Measurements from ENCODE around the gene ARAF. TPM values are rescaled to one million over a fixed set of nuclear protein-coding genes. Genes with fewer than 3 reads are reported as not detected.

ARAF gene
- total RNA-seq, 1 donor from 2014 or later = 44.0 TPM

- Histone ChIP-seq H3K27me3 (ENCODE audit: insufficient read depth, low read length) (no peaks in the 10 kb centered on the region), H3K36me3 (ENCODE audit: insufficient read depth, low read length) (no peaks in the 10 kb centered on the region)
- no peaks in the 10 kb centered on the region for H3K36me3 Mint-ChIP-seq (ENCODE audit: low read depth, unreplicated experiment)
Observed at GRCh38 chrX:47529548-47529947, 31.5 kb upstream of the ARAF start.

GRCh38 chrX:47530049-47530448, 31.0 kb upstream of the ARAF start:
- Histone ChIP-seq H3K36me3 (ENCODE audit: insufficient read depth, low read length) (no peaks in the 10 kb centered on the region), H3K4me1 (ENCODE audit: insufficient read depth, low read length) (no peaks in the 10 kb centered on the region), H3K27me3 (ENCODE audit: insufficient read depth, low read length) (no peaks in the 10 kb centered on the region), H3K27ac (ENCODE audit: low read depth, low read length) (no peak overlapping the region), H3K4me2 (ENCODE audit: low read length) (no peak overlapping the region), H3K9me3 (ENCODE audit: insufficient read depth, low read depth, low read length) (no peaks in the 10 kb centered on the region), H4K20me1 (ENCODE audit: insufficient read depth, low read length) (no peaks in the 10 kb centered on the region), H3K4me3 (ENCODE audit: insufficient read depth, low read depth, low read length) (no peak overlapping the region), H3K79me2 (ENCODE audit: insufficient read depth, low read length) (no peaks in the 10 kb centered on the region), H3K9ac (ENCODE audit: low read length) (no peak overlapping the region), H2AFZ (ENCODE audit: low read depth, low read length) (no peak overlapping the region)
- Mint-ChIP-seq H3K4me3 (ENCODE audit: unreplicated experiment) (no peak overlapping the region), H3K36me3 (ENCODE audit: low read depth, unreplicated experiment) (no peaks in the 10 kb centered on the region), H3K27ac (ENCODE audit: unreplicated experiment) (no peak overlapping the region), H3K4me1 (ENCODE audit: low read depth, unreplicated experiment) (no peaks in the 10 kb centered on the region), H3K9me3 (ENCODE audit: unreplicated experiment) (no peaks in the 10 kb centered on the region), H3K27me3 (ENCODE audit: low read depth, unreplicated experiment) (no peaks in the 10 kb centered on the region)
- FAIRE-seq (no peak), DNase-seq (ENCODE audit: low read depth) (no peak)
- TF ChIP-seq EZH2 (IDR thresholded peaks at IDR 0.05; ENCODE audit: insufficient read depth, low read length) (no peak), CTCF (IDR thresholded peaks at IDR 0.05; ENCODE audit: insufficient read depth, low read depth, low read length) (no peak)

More at GRCh38 chrX:47529548-47529947, 31.5 kb upstream of the ARAF start:
- no peak overlapping the region for H3K9ac ChIP-seq (ENCODE audit: low read length)
- Mint-ChIP-seq H3K4me3 (ENCODE audit: unreplicated experiment) (no peak overlapping the region), H3K9me3 (ENCODE audit: unreplicated experiment) (no peaks in the 10 kb centered on the region), H3K4me1 (ENCODE audit: low read depth, unreplicated experiment) (no peaks in the 10 kb centered on the region), H3K27me3 (ENCODE audit: low read depth, unreplicated experiment) (peaks cover 2% of the 10 kb centered on the region), H3K27ac (ENCODE audit: unreplicated experiment) (no peak overlapping the region)
- H3K27ac ChIP-seq (ENCODE audit: low read depth, low read length) = no peak overlapping the region
- FAIRE-seq = no peak
- no peak for DNase-seq (ENCODE audit: low read depth)
- H3K4me2 ChIP-seq (ENCODE audit: low read length) = no peak overlapping the region
- H3K4me3 ChIP-seq (ENCODE audit: insufficient read depth, low read depth, low read length) = no peak overlapping the region
- no peaks in the 10 kb centered on the region for H3K9me3 ChIP-seq (ENCODE audit: insufficient read depth, low read depth, low read length)
- H3K4me1 ChIP-seq (ENCODE audit: insufficient read depth, low read length) = no peaks in the 10 kb centered on the region
- no peaks in the 10 kb centered on the region for H4K20me1 ChIP-seq (ENCODE audit: insufficient read depth, low read length)
- H3K79me2 ChIP-seq (ENCODE audit: insufficient read depth, low read length) = no peaks in the 10 kb centered on the region
- H2AFZ ChIP-seq (ENCODE audit: low read depth, low read length) = no peak overlapping the region
- no peak for TF ChIP-seq CTCF (IDR thresholded peaks at IDR 0.05; ENCODE audit: insufficient read depth, low read depth, low read length)
- no peak for TF ChIP-seq EZH2 (IDR thresholded peaks at IDR 0.05; ENCODE audit: insufficient read depth, low read length)

GRCh38 chrX:47539860-47540259, 21.1 kb upstream of the ARAF start:
- Histone ChIP-seq H3K4me1 (ENCODE audit: insufficient read depth, low read length) (no peaks in the 10 kb centered on the region), H3K4me2 (ENCODE audit: low read length) (no peak overlapping the region), H4K20me1 (ENCODE audit: insufficient read depth, low read length) (no peaks in the 10 kb centered on the region), H3K79me2 (ENCODE audit: insufficient read depth, low read length) (no peaks in the 10 kb centered on the region), H3K27me3 (ENCODE audit: insufficient read depth, low read length) (no peaks in the 10 kb centered on the region), H2AFZ (ENCODE audit: low read depth, low read length) (no peak overlapping the region), H3K9me3 (ENCODE audit: insufficient read depth, low read depth, low read length) (no peaks in the 10 kb centered on the region), H3K36me3 (ENCODE audit: insufficient read depth, low read length) (no peaks in the 10 kb centered on the region), H3K9ac (ENCODE audit: low read length) (no peak overlapping the region), H3K27ac (ENCODE audit: low read depth, low read length) (no peak overlapping the region), H3K4me3 (ENCODE audit: insufficient read depth, low read depth, low read length) (no peak overlapping the region)
- Mint-ChIP-seq H3K27me3 (ENCODE audit: low read depth, unreplicated experiment) (no peaks in the 10 kb centered on the region), H3K36me3 (ENCODE audit: low read depth, unreplicated experiment) (no peaks in the 10 kb centered on the region), H3K9me3 (ENCODE audit: unreplicated experiment) (no peaks in the 10 kb centered on the region), H3K4me1 (ENCODE audit: low read depth, unreplicated experiment) (no peaks in the 10 kb centered on the region), H3K27ac (ENCODE audit: unreplicated experiment) (no peak overlapping the region), H3K4me3 (ENCODE audit: unreplicated experiment) (no peak overlapping the region)
- DNase-seq (ENCODE audit: low read depth) (peak; percentile 23), FAIRE-seq (no peak)
- TF ChIP-seq EZH2 (IDR thresholded peaks at IDR 0.05; ENCODE audit: insufficient read depth, low read length) (no peak), CTCF (IDR thresholded peaks at IDR 0.05; ENCODE audit: insufficient read depth, low read depth, low read length) (no peak)

Measured in astrocyte (in vitro differentiated cells and primary cell).